COR-L47 (cell line): ENCODE results near the gene UBAC2.
A peak's percentile ranks its signal among the peaks of the same experiment; 100 is the strongest.

Source experiments
- DNase-seq: peaks from one replicate; lab custom pipeline; 2025; lab: John Stamatoyannopoulos, UW

The UBAC2 gene

DNA sequence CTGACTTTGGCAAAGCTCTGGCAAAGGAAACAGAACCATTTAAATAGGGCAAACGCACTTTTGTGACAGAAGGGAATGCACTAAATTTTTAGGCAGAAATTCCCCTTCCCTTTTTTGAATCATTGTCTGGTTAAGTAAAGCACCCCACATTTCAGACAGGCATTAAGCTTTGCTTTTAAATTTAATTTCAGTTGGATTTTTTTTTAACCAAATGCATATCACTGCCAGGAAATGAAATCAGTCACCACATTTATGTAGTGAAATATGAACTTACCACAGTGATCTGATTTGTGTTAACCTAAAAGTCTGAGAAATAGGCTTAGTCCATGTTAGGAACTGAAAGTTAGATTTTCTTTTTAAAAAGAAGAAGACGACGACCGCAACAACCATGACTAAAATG lies 95.7 kb downstream of the UBAC2 start:
- DNase-seq: no peak

DNA sequence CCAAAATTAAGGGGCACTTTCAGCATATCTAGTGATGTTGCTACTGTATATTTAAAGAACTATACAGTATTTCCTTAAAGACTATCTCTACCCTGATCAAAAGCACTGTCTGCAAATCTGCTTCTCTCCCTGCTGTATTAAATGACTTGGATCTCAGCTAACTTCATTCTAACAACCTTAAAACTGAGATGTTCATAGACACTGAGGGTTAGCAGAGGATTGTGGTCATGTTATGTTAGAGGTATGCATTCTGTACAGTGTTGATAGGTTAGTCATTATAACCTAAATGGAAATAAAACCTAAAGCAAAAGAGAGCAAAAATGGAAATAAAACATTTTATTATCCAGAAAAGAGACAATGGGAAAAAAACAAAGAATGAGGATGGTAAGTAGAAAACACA lies 96.7 kb downstream of the UBAC2 start:
- DNase-seq: no peak

DNA sequence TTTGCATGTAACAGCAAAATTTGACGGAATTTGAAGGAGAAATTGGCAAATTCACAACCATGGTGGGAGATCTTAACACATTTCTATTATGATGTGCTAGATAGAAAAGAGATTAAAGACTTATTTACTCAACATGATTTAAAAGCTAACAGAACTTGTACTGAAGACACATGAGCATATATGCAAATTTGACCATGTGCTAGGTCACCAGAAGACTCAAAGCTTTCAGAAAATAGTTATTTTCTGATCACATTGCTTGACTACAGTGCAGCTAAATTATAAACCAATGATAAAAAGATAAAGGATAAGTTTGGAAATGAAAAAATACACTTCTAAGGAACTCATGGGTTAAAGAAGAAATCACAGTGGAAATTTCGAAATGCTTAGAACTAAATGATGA lies 97.4 kb downstream of the UBAC2 start:
- no peak for DNase-seq

GRCh38 chr13:99299256-99299919 lies 98.7 kb downstream of the UBAC2 start:
- DNase-seq: no peak

DNA sequence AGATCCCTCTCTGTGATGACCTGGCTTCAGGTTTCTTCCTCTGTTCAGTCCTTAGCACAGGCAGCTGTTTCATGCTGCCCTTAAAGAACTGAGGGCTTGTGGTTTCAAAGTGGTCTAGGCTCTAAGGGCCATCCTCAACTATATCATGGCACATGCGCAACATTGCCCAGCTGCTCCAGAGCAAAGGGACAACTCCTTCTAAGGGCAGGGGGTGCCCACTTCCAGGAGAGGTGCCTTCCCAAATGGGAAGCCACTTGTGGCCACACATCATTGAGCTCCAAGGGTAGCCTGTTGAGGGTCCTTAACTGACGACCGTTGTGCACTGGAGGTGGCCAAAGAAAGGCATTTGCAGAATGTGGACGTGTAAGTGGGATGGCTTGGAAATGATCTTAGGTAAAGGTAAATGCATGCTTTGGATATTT lies 99.3 kb downstream of the UBAC2 start:
- no peak for DNase-seq

DNA sequence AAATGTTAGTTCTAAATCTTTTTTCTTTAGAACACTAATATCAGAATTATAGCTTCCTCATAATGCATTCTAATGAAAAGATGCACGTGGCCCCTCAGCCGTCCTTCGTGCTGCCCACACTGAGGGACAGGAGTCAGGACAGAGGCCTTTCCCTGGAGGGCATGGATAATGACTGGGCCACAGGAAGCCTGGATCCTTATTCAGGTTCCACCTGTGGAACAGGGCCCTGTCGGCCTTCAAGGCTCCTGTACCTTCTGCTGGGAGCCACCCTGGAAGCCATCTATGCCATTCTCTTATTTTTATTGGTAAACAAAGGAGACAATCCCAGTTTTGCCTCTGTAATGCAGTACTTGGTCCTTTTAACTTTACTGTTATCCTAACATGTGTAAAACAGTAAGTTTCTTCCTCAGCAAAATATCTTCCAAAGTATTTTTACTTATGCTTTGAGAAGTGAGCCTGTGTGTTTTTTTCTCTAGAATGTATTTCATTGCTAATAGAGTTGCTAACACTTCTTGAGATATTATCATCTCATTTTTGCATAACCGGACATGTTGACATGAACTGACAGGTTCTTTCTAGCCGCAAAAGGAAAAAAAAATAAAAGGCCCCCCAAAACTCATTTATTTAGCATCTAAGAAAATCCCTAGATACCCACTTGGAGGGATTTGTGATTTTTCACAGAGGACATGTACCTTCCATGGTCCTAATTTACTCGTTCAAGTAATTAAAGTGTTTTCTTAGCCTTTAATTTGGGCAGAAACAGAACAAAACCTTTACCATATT lies 100.6 kb downstream of the UBAC2 start:
- no peak for DNase-seq

DNA sequence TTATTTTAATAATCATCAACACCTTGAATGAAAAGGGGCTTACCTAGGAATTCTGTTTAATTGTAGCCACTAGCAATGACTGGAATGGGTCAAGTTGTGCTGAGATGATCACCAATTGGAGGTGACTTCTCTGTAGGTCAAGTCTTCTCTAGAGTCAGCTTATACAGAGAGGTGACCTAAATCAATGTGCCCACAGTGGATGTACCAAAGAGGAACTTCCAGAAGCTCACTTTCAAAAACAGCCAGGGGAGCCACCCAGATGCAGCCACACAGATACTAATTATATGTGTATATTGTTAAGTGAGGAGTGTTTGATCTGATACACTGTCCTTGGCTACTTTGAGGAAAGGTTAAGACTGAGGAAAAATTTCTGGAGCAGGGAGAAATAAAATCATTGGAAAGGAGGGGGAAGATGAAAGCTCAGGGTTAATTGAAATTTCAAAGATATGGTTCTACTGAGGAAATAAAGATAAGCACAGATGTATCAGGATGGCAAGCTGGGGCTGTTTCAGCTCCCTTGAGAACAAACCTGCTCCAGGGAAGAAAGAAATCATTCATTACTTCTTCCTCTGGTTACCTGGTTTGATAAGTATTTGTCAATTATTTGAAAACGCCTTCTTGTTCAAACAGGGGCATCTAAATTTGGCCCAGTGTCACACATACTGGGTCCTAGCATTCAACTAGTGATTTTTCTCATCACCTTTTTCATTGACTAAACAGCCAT lies 101.4 kb downstream of the UBAC2 start:
- no peak for DNase-seq

- no peak for DNase-seq
Observed at GRCh38 chr13:99302637-99303505, 102.2 kb downstream of the UBAC2 start.

- DNase-seq: no peak
Observed at GRCh38 chr13:99303863-99304521, 103.3 kb downstream of the UBAC2 start.

DNA sequence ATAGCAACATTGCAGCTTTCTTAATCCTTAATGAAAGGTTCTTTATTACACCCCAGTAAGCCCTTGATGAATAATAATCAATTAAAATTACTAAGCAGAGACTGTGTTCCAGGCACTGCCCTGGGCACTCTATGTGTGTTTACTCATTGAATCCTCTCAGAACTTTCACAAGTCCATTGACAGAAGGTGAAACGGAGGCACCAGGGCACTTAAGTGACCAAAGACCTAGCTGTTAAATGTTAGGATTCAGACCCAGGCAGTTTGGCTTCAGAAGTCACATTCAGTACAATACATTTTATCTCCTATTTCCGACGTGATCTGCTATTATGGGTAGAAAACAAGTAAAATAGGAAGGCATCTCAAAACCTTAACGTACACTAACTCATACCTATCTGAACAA lies 103.9 kb downstream of the UBAC2 start:
- no peak for DNase-seq

- no peak for DNase-seq
Observed at GRCh38 chr13:99305158-99305557, 104.5 kb downstream of the UBAC2 start.

DNA sequence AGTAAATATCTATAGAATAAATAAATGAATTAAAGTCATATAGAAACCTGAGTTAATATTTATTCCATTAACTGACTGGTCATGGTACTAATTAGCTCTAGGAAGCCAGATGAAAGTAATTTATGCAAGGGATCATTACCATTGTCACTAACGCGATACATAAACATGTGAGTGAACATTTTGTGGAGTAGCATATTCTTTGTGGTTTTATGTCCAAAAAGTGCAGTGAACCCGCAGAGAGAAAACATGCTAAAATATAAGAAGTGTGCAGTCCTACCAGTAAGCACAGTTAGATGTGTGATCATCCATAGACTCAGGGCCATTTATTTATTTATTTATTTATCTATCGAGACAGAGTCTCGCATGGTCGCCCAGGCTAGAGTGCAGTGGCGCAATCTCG lies 104.9 kb downstream of the UBAC2 start:
- DNase-seq: no peak

DNA sequence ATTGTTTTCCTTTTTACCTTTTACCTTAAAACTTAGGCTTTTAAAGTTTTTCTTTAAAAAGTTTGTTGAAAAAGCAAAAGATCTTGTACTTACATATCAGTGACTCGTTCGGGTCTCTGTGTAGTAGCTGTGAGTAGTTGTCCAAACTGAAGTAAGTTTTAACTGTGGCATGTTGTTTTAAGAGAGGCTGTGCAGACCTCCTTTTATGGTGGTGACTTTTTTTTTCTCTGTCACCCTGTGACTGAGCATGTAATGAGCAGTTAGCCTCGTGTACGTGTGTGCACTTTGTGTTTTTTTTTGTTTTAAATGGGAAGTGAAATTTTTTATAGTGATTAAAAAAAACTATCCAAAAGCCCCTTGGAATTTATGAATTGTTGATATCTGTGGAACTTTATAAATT lies 106.6 kb downstream of the UBAC2 start, which contains the start of gene GPR183:
Gene GPR183, minus strand, starts transcription at position 153 of the 400 bp plus-strand sequence. CDS start 11,254 bp downstream, outside the sequence.
- no peak for DNase-seq

GRCh38 chr13:99307648-99308339 lies 107.1 kb downstream of the UBAC2 start:
- no peak for DNase-seq

DNA sequence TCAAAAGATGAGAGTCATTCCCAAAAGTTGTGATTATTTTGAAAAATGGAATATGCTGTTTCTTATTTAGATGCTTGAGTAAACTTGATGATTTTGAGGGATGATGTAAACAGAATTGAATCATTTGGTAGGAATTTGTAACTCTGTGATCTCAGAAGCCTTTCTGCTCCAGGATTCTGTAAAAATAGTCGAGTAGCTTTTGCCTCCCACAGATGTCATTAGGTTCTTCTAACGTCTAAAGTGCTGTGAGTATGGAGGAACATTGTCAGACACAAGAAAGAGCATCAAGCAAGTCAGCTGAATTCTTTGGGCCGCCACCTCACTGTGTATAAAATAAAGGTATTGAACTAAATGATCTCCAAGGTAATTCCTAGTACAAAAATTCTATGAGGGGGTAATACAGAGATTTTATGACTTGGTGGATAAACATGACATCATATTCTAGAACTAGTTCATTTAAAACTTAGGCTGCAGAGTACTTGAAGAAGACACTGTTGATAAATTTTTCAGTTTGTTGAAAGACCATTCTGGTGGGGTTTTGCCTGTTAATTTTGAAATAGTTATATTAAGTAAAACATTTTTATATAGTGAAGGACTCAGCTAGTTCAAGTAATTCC lies 107.9 kb downstream of the UBAC2 start:
- DNase-seq: no peak

- peak; percentile 4 for DNase-seq
Observed at GRCh38 chr13:99310382-99311031, 109.9 kb downstream of the UBAC2 start.

DNA sequence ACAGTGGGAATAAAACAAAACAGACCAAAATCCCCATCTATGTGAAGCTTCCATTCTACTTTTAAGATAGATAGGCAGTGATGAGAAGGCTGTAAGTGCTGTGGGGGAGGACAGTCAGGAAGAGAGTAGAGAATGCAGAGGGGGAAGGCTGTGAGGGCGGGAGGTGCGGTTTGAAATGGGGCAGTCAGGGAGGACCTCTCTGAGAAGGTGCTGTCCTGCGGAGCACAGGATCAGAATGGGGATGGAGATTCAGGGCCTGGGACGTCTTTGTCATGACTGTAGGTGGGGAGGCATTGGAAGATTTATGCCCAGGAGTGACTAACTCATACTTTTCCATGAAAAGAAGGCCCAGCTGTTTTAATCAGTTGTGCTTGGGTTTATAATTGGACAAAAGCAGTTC lies 110.5 kb downstream of the UBAC2 start:
- no peak for DNase-seq

DNA sequence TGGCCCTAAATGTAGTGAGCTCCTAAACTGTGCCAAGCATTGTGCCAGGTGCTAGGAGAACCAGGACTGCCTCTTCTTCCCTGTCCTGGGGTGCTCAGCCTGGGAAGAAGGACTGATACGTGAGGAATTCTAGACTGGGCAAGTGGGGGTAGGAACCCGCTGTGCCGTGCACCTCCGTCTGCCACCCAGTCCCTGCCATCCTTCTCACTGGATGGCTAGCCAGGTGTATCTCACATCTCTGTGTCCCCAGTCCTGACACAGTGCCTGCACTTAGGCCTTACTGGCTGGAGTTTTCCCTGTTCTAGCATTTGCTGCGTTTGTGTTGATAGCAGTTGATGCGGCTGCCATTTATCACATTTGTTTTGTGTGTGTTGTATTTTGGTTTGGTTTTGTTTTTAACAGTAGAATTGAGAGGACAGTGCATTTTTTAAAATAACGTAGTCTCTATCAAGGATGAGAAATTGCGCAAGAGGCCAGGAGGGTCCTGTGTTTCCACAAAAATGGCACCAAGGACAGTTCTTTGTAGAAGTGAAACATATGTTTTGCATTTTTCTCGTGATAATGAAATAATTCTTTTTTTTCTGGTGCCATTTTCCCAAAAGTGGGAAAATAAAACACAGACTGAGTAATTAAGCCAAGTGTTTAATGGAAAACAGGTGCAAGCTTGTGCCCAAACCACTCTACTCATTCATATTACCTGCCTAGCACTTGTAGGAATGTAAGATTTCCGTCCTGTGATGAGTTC lies 111.3 kb downstream of the UBAC2 start:
- no peak for DNase-seq

DNA sequence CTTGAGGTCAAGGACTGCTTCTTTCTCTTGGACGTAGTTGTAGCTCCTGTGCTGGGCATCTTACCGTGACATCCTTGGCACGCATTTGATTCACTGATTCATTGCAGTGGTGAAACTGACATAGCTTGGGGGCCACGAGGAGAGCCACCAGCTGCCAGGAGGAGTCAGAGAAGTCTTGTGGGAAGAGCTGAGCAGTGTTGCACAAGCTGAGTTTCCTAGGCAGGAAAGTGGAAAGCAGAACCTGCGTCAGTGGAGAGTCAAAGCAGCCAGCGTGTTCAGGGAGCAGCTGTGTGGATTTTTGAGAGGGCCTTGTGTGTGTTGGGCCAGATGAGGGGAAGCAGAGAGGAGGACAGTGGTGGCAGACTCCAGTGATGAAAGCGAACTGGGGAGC lies 111.8 kb downstream of the UBAC2 start:
- no peak for DNase-seq
